ENCODE measurements around the gene FMO2.

FMO2 gene

GRCh38 chr1:171180670-171181069 lies 4.4 kb upstream of the FMO2 start:
- Mint-ChIP-seq H3K9me3 (no peaks in the 10 kb centered on the region), H3K27me3 (peaks cover 32% of the 10 kb centered on the region), H3K4me3 (no peak overlapping the region), H3K27ac (ENCODE audit: low read depth) (no peak overlapping the region), H3K36me3 (ENCODE audit: insufficient read depth) (no peaks in the 10 kb centered on the region), H3K4me1 (no peaks in the 10 kb centered on the region)
- DNase-seq (ENCODE audit: low spot score in 2 of 2) (no peak), ATAC-seq (replicated peaks; ENCODE audit: extremely low read depth, poor library complexity, severe bottlenecking) (no peak)

DNA sequence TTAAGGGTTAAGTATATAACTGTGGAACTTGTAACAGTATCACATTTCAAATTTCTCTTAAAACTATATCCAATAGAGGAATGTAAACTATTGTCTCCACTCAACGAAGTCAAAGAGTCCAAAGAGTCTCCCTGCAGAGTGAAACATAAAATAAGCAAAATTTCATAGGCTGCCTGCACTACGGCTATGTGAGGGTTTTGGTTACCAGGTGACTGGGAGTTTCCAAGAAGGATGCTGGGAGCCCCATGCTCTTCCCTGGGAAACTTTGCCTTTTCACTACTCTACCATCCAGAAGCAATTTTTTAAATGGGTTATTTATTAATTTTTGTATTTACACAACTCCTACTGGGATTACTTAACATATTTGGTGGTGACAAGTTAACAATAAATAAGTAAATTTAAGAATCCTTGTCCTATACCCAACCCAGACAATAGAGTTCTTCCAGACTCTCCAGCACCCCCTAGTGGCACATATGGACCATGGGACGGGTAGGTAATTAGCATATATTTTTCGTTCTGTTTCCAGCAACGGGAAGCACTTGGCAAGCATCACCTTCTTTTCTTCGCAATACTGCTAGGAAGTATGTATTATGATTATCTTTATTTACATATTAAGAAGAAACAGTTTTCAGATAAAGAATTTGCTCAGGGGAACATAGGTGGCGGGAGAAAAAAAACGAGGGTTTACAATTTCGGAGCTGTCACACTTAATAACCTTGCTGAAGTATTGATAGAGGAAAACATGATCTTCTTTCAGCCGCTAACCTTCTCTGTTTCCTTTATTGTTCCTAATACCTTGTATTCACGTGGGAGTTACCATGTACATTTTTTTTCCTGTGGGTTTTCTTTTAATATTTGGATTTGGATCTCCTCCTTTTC lies 3.5 kb downstream of the FMO2 start:
- no peaks in the 10 kb centered on the region for H3K9me3 Mint-ChIP-seq
- no peaks in the 10 kb centered on the region for H3K4me1 Mint-ChIP-seq
- H3K27ac Mint-ChIP-seq (ENCODE audit: low read depth) = no peak overlapping the region
- H3K4me3 Mint-ChIP-seq = no peak overlapping the region
- no peak for ATAC-seq (replicated peaks; ENCODE audit: extremely low read depth, poor library complexity, severe bottlenecking)
- no peaks in the 10 kb centered on the region for H3K36me3 Mint-ChIP-seq (ENCODE audit: insufficient read depth)
- H3K27me3 Mint-ChIP-seq = peaks cover 38% of the 10 kb centered on the region
- no peak for DNase-seq (ENCODE audit: low spot score in 2 of 2)

DNA sequence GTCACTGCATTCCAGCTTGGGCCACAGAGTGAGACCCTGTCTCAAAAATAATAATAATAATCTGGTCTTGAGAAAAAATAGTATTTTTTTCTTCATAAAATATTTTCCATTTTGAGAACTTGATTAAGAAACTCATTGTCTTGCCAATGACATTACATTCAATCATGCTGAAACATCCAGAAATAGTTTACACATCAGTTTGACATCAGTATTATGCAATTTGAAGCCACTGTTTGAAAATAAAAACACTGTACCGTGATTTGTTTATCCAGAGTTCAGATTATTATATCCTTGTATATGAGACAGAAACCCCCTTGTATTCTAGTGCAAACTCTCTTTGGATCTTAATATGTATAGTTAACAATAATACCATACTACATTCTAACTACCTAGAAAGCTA lies 6.9 kb downstream of the FMO2 start:
- no peak for ATAC-seq (replicated peaks; ENCODE audit: extremely low read depth, poor library complexity, severe bottlenecking)

GRCh38 chr1:171195767-171196166 lies 10.7 kb downstream of the FMO2 start:
- no peak for ATAC-seq (replicated peaks; ENCODE audit: extremely low read depth, poor library complexity, severe bottlenecking)
- no peak overlapping the region for H3K27ac Mint-ChIP-seq (ENCODE audit: low read depth)
- H3K9me3 Mint-ChIP-seq = no peaks in the 10 kb centered on the region
- H3K4me3 Mint-ChIP-seq = no peak overlapping the region
- DNase-seq (ENCODE audit: low spot score in 2 of 2) = no peak
- no peaks in the 10 kb centered on the region for H3K36me3 Mint-ChIP-seq (ENCODE audit: insufficient read depth)
- no peaks in the 10 kb centered on the region for H3K4me1 Mint-ChIP-seq
- H3K27me3 Mint-ChIP-seq = peaks cover 9% of the 10 kb centered on the region

More for the DNA sequence above, 6.9 kb downstream of the FMO2 start:
- Mint-ChIP-seq H3K4me3 (no peak overlapping the region), H3K27me3 (peaks cover 21% of the 10 kb centered on the region), H3K4me1 (no peaks in the 10 kb centered on the region), H3K36me3 (ENCODE audit: insufficient read depth) (no peaks in the 10 kb centered on the region), H3K27ac (ENCODE audit: low read depth) (no peak overlapping the region), H3K9me3 (no peaks in the 10 kb centered on the region)
- no peak for DNase-seq (ENCODE audit: low spot score in 2 of 2)

DNA sequence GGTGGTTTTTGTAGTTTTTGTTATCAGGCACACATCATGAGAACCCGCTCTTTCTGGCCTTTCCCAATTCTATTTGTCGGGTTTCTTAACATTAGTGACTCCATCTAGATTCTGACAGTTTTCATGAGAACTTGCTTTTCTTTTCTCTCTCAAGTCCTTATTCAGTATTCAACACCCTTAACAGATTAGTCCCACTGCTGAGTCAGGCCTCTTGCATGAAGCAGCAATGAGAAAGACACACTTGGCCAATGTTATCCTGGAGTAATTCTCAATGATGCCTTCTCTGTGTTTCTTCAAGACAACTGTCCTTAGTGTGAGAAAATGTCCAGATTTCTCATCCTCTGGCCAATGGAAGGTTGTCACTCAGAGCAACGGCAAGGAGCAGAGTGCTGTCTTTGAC lies 11.3 kb downstream of the FMO2 start:
- H3K4me1 Mint-ChIP-seq = no peaks in the 10 kb centered on the region
- H3K9me3 Mint-ChIP-seq = no peaks in the 10 kb centered on the region
- ATAC-seq (replicated peaks; ENCODE audit: extremely low read depth, poor library complexity, severe bottlenecking) = no peak
- H3K27me3 Mint-ChIP-seq = peaks cover 9% of the 10 kb centered on the region
- no peak for DNase-seq (ENCODE audit: low spot score in 2 of 2)
- no peaks in the 10 kb centered on the region for H3K36me3 Mint-ChIP-seq (ENCODE audit: insufficient read depth)
- H3K4me3 Mint-ChIP-seq = no peak overlapping the region
- H3K27ac Mint-ChIP-seq (ENCODE audit: low read depth) = no peak overlapping the region

DNA sequence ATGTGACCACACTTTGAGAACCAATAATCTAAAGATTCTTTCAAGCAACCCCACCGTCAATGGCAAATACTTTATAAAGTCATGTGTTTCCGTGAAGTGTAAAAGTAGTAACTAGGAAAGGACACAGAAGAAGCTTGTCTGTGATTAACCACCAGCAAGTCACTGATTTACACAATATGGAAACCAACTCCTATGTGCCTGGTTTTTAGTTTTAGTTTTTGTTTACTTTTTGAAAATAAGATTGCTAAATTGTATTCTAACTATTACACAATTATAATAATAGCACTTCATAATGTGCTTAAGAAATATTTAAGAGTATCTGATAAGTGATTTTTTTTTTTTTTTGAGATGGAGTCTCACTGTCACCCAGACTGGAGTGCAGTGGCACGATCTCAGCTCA lies 13.0 kb downstream of the FMO2 start:
- Mint-ChIP-seq H3K4me3 (no peak overlapping the region), H3K36me3 (ENCODE audit: insufficient read depth) (no peaks in the 10 kb centered on the region), H3K27me3 (peaks cover 3% of the 10 kb centered on the region), H3K27ac (ENCODE audit: low read depth) (no peak overlapping the region), H3K9me3 (no peaks in the 10 kb centered on the region), H3K4me1 (no peaks in the 10 kb centered on the region)
- DNase-seq (ENCODE audit: low spot score in 2 of 2) = no peak
- no peak for ATAC-seq (replicated peaks; ENCODE audit: extremely low read depth, poor library complexity, severe bottlenecking)

DNA sequence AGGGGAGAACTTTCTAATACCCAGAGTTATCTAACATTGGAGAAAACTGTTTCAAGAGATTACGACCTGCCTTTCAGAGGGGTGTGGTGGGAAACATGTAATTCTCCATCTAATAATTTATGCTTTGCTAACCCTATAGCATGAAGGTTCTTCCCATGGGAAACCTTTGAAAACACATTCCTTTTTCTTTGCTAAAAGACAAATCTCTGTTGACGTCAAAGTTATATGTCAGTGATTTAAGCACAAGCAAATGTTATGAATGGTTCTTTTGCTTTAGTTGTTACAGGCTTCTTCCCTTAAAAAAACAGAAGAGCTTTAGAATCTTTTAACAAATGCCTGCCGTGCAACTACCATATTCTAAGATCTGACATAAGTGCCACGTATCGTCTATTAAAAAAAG lies 19.2 kb downstream of the FMO2 start:
- H3K9me3 Mint-ChIP-seq = no peaks in the 10 kb centered on the region
- no peak overlapping the region for H3K27ac Mint-ChIP-seq (ENCODE audit: low read depth)
- DNase-seq (ENCODE audit: low spot score in 2 of 2) = no peak
- no peaks in the 10 kb centered on the region for H3K4me1 Mint-ChIP-seq
- H3K36me3 Mint-ChIP-seq (ENCODE audit: insufficient read depth) = no peaks in the 10 kb centered on the region
- H3K4me3 Mint-ChIP-seq = no peak overlapping the region
- peaks cover 34% of the 10 kb centered on the region for H3K27me3 Mint-ChIP-seq
- ATAC-seq (replicated peaks; ENCODE audit: extremely low read depth, poor library complexity, severe bottlenecking) = no peak

DNA sequence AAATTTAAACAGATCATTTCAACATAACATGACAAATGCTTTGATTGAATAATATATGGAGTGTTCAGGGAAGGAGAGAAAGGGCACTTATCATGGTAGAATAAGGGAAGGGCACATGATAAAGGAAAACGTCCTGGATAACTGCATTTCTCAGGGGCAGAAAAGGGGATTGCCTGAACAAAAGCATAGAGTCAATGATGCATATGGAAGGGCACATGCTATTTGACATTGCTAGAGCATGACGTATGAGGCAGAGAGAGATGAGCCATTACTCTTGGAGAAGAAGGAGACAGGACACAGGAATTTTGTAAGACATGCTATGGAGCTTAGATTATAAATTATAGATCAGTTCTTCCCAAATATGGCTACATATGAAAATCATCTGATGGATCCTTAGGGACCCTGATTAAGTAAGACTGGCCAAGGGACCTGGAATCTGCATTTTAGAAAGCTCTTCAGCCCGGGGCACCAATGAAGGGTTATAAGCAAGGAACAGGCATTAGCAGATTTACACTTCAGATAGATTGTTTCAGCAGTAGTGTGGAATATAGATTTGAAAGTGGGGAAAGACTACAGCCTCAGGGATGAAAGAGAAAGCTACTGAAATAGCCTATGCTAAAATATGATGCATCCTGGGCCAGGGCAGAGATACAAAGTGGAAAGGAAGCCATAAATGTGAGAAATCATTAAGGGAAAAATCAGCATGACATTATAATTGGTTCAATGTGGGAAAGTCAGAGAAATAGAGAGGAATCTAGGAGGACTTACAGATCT lies 21.3 kb downstream of the FMO2 start:
- no peaks in the 10 kb centered on the region for H3K36me3 Mint-ChIP-seq (ENCODE audit: insufficient read depth)
- no peak overlapping the region for H3K4me3 Mint-ChIP-seq
- peaks cover 34% of the 10 kb centered on the region for H3K27me3 Mint-ChIP-seq
- DNase-seq (ENCODE audit: low spot score in 2 of 2) (no peak), ATAC-seq (replicated peaks; ENCODE audit: extremely low read depth, poor library complexity, severe bottlenecking) (no peak)
- H3K27ac Mint-ChIP-seq (ENCODE audit: low read depth) = no peak overlapping the region
- no peaks in the 10 kb centered on the region for H3K4me1 Mint-ChIP-seq
- no peaks in the 10 kb centered on the region for H3K9me3 Mint-ChIP-seq

DNA sequence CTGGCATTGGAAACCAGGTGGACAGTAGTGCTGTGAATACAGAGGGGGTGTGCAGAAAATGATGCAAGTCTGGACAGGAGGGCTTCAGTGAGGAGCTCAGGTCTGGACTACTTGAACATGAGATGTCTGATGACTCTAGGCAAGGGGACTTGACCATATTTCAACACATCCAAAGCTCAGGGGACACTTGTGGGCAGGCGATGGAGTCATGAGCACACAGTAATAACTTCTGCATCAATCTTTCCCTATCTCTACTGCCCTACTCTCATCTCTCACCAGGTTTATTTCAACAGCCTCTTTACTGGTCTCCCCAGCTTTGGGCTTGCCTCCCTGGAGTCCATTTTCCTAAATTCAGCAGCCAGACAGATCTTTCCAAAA lies 21.9 kb downstream of the FMO2 start:
- Mint-ChIP-seq H3K27ac (ENCODE audit: low read depth) (no peak overlapping the region), H3K9me3 (no peaks in the 10 kb centered on the region), H3K4me3 (no peak overlapping the region), H3K4me1 (no peaks in the 10 kb centered on the region), H3K27me3 (peaks cover 34% of the 10 kb centered on the region), H3K36me3 (ENCODE audit: insufficient read depth) (no peaks in the 10 kb centered on the region)
- no peak for ATAC-seq (replicated peaks; ENCODE audit: extremely low read depth, poor library complexity, severe bottlenecking)
- DNase-seq (ENCODE audit: low spot score in 2 of 2) = no peak

GRCh38 chr1:171207377-171207776 lies 22.3 kb downstream of the FMO2 start:
- ATAC-seq (replicated peaks; ENCODE audit: extremely low read depth, poor library complexity, severe bottlenecking) = no peak
- no peaks in the 10 kb centered on the region for H3K4me1 Mint-ChIP-seq
- H3K27me3 Mint-ChIP-seq = peaks cover 34% of the 10 kb centered on the region
- H3K9me3 Mint-ChIP-seq = no peaks in the 10 kb centered on the region
- H3K27ac Mint-ChIP-seq (ENCODE audit: low read depth) = no peak overlapping the region
- H3K4me3 Mint-ChIP-seq = no peak overlapping the region
- no peak for DNase-seq (ENCODE audit: low spot score in 2 of 2)
- H3K36me3 Mint-ChIP-seq (ENCODE audit: insufficient read depth) = no peaks in the 10 kb centered on the region

- Mint-ChIP-seq H3K27me3 (peaks cover 43% of the 10 kb centered on the region), H3K4me3 (no peak overlapping the region), H3K4me1 (no peaks in the 10 kb centered on the region), H3K27ac (ENCODE audit: low read depth) (no peak overlapping the region), H3K36me3 (ENCODE audit: insufficient read depth) (no peaks in the 10 kb centered on the region), H3K9me3 (no peaks in the 10 kb centered on the region)
- ATAC-seq (replicated peaks; ENCODE audit: extremely low read depth, poor library complexity, severe bottlenecking) (no peak), DNase-seq (ENCODE audit: low spot score in 2 of 2) (no peak)
Observed at GRCh38 chr1:171210355-171210754, 25.3 kb downstream of the FMO2 start.

GRCh38 chr1:171212607-171213351 lies 27.7 kb downstream of the FMO2 start:
- Mint-ChIP-seq H3K27ac (ENCODE audit: low read depth) (no peak overlapping the region), H3K36me3 (ENCODE audit: insufficient read depth) (no peaks in the 10 kb centered on the region), H3K4me3 (no peak overlapping the region), H3K4me1 (no peaks in the 10 kb centered on the region), H3K27me3 (peaks cover 21% of the 10 kb centered on the region), H3K9me3 (no peaks in the 10 kb centered on the region)
- no peak for DNase-seq (ENCODE audit: low spot score in 2 of 2)
- ATAC-seq (replicated peaks; ENCODE audit: extremely low read depth, poor library complexity, severe bottlenecking) = no peak

All from central memory CD8-positive, alpha-beta T cell (primary cell).